GM18907 (cell line): ENCODE results near the gene CRB1.
A peak's percentile ranks its signal among the peaks of the same experiment; 100 is the strongest.

ENCODE experiments used
- ATAC-seq: cut with Tn5 transposase; IDR thresholded peaks from one replicate; pipeline ENCODE4 v1.9.1; 2021; ENCODE audit warnings: mild to moderate bottlenecking, moderate library complexity; ENCODE audit not compliant: unreplicated experiment

Gene CRB1

GRCh38 chr1:197510691-197511378, 242.8 kb downstream of the CRB1 start:
- no peak for ATAC-seq

- no peak for ATAC-seq
Observed at GRCh38 chr1:197515421-197515820, 247.4 kb downstream of the CRB1 start.

DNA sequence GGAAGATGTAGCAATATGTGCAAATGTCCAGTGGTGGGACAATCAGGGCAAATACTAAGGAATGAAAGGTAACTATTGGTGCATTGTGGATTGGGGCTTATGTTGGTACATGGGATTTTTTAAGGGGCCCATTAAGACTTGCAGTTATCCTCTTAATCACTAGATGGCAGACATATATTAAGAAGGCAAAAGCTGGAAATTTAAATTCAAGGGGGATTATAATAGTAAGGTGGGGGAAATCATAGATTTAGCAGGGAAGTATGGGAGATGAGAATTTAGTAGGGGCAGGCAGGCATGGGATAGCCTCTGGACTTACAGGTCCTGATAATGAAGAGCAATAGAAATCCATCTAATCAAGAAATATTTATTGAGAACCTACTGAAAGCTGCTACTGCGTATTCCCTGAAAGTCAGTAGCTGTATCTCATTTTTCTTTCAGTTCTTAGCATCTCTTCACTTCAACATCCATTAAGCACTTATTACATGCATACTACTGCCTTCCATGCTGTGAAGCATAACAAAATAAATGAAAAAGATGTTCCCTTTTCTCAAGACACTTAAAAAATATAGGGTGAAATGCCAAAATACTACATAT, 251.8 kb downstream of the CRB1 start:
- ATAC-seq = no peak

DNA sequence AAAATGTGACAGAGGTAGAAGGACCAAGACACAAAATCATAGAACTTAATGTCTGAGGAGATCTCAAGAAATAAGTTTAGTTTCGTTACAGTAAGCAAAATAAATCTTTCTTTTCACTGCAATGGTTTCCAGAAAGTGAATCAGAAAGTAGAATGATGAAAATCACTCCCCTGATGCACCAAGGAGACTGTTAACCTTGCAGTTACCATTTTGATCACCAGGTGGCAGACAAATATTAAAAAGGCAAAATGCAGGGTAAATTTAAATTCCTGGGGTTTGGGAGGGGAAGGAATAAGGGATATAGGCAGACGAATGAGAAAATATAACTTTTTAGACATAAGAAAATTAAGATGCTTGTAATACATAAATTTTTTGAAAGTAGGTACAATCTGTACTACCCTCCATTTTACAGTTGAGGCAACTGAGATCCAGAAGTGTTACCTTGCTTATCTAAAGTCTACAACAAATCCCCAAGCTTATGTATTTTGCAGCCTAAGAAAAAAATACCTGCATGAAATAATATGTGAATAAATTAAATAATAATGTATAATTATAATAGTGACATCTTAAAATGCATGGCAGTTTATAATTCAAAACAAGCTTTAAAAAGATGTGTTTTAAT, 253.2 kb downstream of the CRB1 start:
- ATAC-seq = peak; percentile 66

DNA sequence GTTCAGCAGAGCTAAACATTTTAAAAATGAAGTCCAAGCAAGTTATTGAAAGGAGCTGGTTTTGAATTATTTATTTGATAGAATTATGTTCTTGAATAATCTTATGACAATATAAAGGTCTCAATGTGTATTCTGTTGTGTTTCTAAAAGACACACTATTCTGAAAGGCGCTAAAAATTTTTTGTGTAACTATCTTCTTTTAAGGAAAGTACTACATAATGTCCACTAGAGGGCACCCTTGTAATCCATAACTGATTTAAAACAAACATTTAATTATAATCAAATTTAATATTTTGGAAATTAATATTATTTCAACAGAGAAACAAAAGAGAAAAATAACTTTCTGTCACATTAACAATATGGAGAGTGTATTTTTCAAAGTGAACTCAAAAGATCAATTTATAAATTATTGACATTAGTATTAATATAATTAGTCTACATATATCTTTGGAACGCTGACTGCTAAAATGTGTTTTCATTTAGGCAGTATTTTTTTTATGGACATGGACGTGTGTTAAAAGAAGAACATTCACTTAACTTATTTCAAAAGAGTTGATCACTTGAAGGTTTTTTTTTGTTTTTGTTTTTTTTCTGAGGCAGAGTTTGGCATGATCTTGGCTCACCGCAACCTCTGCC, 258.8 kb downstream of the CRB1 start:
- no peak for ATAC-seq
